HEK293 (cell line): ENCODE results near the gene KIF18B.

Experiments used
- CTCF ChIA-PET: fragments of 350-600 bp; formaldehyde crosslinking; extraction: SDS; loops from one replicate; lab custom pipeline; 2021; ENCODE audit warnings: antibody characterized with exemption; lab: Yijun Ruan, JAX
- POLR2A ChIA-PET: fragments of 300-600 bp; formaldehyde crosslinking; extraction: SDS; loops from one replicate; lab custom pipeline; 2020; ENCODE audit warnings: antibody characterized with exemption, inconsistent platforms; lab: Yijun Ruan, JAX
- H3K27ac ChIP-seq: fragments of 200-500 bp; sonication (Bioruptor generic); 2 replicates; pipeline ENCODE4 v1.5.1; 2014; ENCODE audit warnings: low read depth, low read length, control low read depth, inconsistent platforms; ENCODE audit errors: extremely low read depth
- H3K36me3 ChIP-seq, 2 experiments: fragments of 200-500 bp in 1 of 2; sonication (Bioruptor generic) in 1 of 2; 1 replicate in 1 of 2; 2 replicates in 1 of 2; pipeline ENCODE4 v1.5.1; 2014 to 2017; ENCODE audit warnings: inconsistent platforms in 2 of 2, low read length in 2 of 2; ENCODE audit not compliant: control insufficient read depth in 2 of 2, insufficient read depth in 1 of 2
- H3K4me1 ChIP-seq: fragments of 200-500 bp; sonication (Bioruptor generic); 2 replicates; pipeline ENCODE4 v1.5.1; 2014; ENCODE audit warnings: mild to moderate bottlenecking, low read length, inconsistent platforms; ENCODE audit not compliant: control insufficient read depth, insufficient read depth
- H3K4me3 ChIP-seq: 2 replicates; pipeline ENCODE4 v1.5.1; 2011; ENCODE audit warnings: low read depth, mild to moderate bottlenecking, control low read depth, low read length, moderate library complexity
- H3K9me3 ChIP-seq: fragments of 200-500 bp; sonication (Bioruptor generic); 2 replicates; pipeline ENCODE4 v1.5.1; 2014; ENCODE audit warnings: low read depth, low read length, inconsistent platforms; ENCODE audit not compliant: control insufficient read depth, insufficient read depth
- GFI1B ChIP-seq: fragments of 450-650 bp; formaldehyde crosslinking; IDR thresholded peaks from 2 replicates; pipeline ENCODE4 v1.5.1; 2016; ENCODE audit warnings: missing biosample characterization, missing genetic modification characterization
- INSM2 ChIP-seq: fragments of 450-650 bp; formaldehyde crosslinking; IDR thresholded peaks from 2 replicates; pipeline ENCODE4 v1.5.1; 2016; ENCODE audit warnings: missing biosample characterization, missing genetic modification characterization
- OSR2 ChIP-seq: fragments of 450-650 bp; formaldehyde crosslinking; IDR thresholded peaks from 2 replicates; pipeline ENCODE4 v1.5.1; 2016; ENCODE audit warnings: missing biosample characterization, missing genetic modification characterization
- PRDM1 ChIP-seq: fragments of 450-650 bp; formaldehyde crosslinking; IDR thresholded peaks from 2 replicates; pipeline ENCODE4; 2016; ENCODE audit warnings: missing biosample characterization, missing genetic modification characterization
- PRDM10 ChIP-seq: fragments of 450-650 bp; formaldehyde crosslinking; IDR thresholded peaks from 2 replicates; pipeline ENCODE4 v1.5.1; 2016; ENCODE audit warnings: missing biosample characterization, missing genetic modification characterization
- YY2 ChIP-seq: fragments of 450-650 bp; formaldehyde crosslinking; IDR thresholded peaks from 2 replicates; pipeline ENCODE4 v1.5.1; 2016; ENCODE audit warnings: missing biosample characterization, missing genetic modification characterization
- ZNF248 ChIP-seq: fragments of 450-650 bp; formaldehyde crosslinking; IDR thresholded peaks from 2 replicates; pipeline ENCODE4 v1.5.1; 2017; ENCODE audit warnings: missing biosample characterization, missing genetic modification characterization
- ZNF266 ChIP-seq: fragments of 450-650 bp; formaldehyde crosslinking; IDR thresholded peaks from 2 replicates; pipeline ENCODE4 v1.5.1; 2016; ENCODE audit warnings: missing biosample characterization, missing genetic modification characterization, low read depth
- ZNF394 ChIP-seq: fragments of 450-650 bp; formaldehyde crosslinking; IDR thresholded peaks from 2 replicates; pipeline ENCODE4 v1.5.1; 2016; ENCODE audit warnings: missing biosample characterization, missing genetic modification characterization, mild to moderate bottlenecking, moderate library complexity, borderline replicate concordance
- ZNF433 ChIP-seq: fragments of 450-650 bp; formaldehyde crosslinking; IDR thresholded peaks from 2 replicates; pipeline ENCODE4 v1.5.1; 2016; ENCODE audit warnings: missing biosample characterization, missing genetic modification characterization, low read depth
- ZNF521 ChIP-seq: fragments of 450-650 bp; formaldehyde crosslinking; IDR thresholded peaks from 2 replicates; pipeline ENCODE4 v1.5.1; 2017; ENCODE audit warnings: missing biosample characterization, mild to moderate bottlenecking, missing genetic modification characterization
- ZNF561 ChIP-seq: fragments of 450-650 bp; IDR thresholded peaks from 2 replicates; pipeline ENCODE4 v1.5.1; 2018; ENCODE audit warnings: missing biosample characterization, missing genetic modification characterization, borderline replicate concordance
- ZNF585B ChIP-seq: fragments of 450-650 bp; formaldehyde crosslinking; IDR thresholded peaks from 2 replicates; pipeline ENCODE4 v1.5.1; 2016; ENCODE audit warnings: missing biosample characterization, missing genetic modification characterization
- ZNF701 ChIP-seq: fragments of 450-650 bp; formaldehyde crosslinking; IDR thresholded peaks from 2 replicates; pipeline ENCODE4 v1.5.1; 2016; ENCODE audit warnings: missing biosample characterization, missing genetic modification characterization
- TF ChIP-seq, protein P1 (sequence below): fragments of 450-650 bp; formaldehyde crosslinking; IDR thresholded peaks from 2 replicates; pipeline ENCODE4 v1.5.1; 2016; ENCODE audit warnings: missing biosample characterization, missing genetic modification characterization
- TF ChIP-seq, protein P2 (sequence below): fragments of 450-650 bp; formaldehyde crosslinking; IDR thresholded peaks from 2 replicates; pipeline ENCODE4 v1.5.1; 2017; ENCODE audit warnings: missing biosample characterization, mild to moderate bottlenecking, missing genetic modification characterization, moderate library complexity

Gene KIF18B

DNA sequence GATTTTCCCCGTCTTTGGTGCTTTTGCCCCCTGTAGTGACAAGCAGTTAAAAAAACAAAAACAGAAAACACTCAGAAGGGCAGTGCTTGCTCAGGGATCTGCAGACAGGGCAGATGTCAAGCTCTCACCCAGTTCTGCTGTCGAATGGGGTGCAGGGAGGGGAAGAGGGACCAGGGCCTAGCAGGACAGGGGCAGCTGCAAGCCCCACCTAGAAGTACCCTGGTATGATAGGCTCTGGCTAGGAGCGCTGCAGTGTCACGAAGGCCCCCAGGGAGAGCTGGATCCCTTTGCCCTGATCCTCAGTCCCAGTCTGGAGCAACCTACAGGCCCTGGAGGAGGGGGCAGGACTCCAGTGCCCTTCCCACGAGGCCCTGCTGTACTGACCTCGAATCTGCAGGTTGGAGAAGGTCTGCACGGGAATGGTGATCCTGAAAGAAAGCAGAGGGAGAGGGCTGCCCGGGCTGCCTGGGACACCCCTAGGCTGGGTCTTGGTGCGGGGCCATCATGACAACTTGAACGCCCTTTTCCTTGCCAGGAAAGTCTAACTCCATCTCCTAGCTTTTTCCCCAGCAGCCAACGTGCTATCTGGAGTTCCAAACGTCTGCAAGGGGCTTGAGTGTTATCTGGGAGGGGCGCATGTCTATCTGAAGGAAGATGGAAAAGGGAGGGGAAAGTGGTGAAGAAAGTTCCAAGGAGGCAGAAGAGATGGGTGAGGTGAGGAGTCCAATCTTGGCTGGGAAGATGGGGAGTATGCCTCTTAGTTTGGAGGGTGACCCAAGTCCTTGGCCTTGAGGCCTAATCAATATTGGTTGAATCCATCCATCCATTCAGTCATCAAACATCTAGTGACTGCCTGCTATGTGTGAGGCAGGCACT, 37.1 kb downstream of the KIF18B start:
- Histone ChIP-seq H3K36me3 (no peaks in the 10 kb centered on the region), H3K27ac (no peak overlapping the region), H3K9me3 (no peaks in the 10 kb centered on the region), H3K4me1 (no peaks in the 10 kb centered on the region; the same call in 1 of the 2 replicates), H3K4me3 (no peak overlapping the region)
- CTCF ChIA-PET = interaction anchor here (0.6 to 5.8 kb wide), 15 partner anchors 9 to 297 kb away, joined by 3 to 47 read pairs (median 4); partner anchors contain the start of genes C1QL1 and EFTUD2
- POLR2A ChIA-PET = interaction anchor here (0.6 to 1.5 kb wide), 7 partner anchors 8 to 289 kb away, joined by 3 to 6 read pairs (median 3); no protein-coding TSS in a partner anchor
- no peak for TF ChIP-seq ZNF561 (tag by site-specific recombination)
- no peak for TF ChIP-seq ZNF248 (tag by site-specific recombination)
- no peak for TF ChIP-seq ZNF266 (tag by site-specific recombination)
- no peak for TF ChIP-seq YY2
- TF ChIP-seq ZNF433 = no peak
- no peak for TF ChIP-seq ZNF701 (tag by site-specific recombination)
- no peak for TF ChIP-seq ZNF585B (tag by site-specific recombination)
- peak; percentile 53; the same call in 1 of the 2 replicates for TF ChIP-seq PRDM1 (tag by site-specific recombination)
- TF ChIP-seq PRDM10 = peak; percentile 86
- TF ChIP-seq INSM2 (tag by site-specific recombination) = no peak
- TF ChIP-seq OSR2 (tag by site-specific recombination) = no peak
- no peak for TF ChIP-seq ZNF394 (tag by site-specific recombination)
- TF ChIP-seq, protein P1, sequence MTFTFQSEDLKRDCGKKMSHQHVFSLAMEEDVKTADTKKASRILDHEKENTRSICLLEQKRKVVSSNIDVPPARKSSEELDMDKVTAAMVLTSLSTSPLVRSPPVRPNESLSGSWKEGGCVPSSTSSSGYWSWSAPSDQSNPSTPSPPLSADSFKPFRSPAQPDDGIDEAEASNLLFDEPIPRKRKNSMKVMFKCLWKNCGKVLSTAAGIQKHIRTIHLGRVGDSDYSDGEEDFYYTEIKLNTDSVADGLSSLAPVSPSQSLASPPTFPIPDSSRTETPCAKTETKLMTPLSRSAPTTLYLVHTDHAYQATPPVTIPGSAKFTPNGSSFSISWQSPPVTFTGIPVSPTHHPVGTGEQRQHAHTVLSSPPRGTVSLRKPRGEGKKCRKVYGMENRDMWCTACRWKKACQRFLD = no peak
- no peak for TF ChIP-seq GFI1B (tag by site-specific recombination)
- TF ChIP-seq ZNF521 (tag by site-specific recombination) = no peak
- TF ChIP-seq, protein P2, sequence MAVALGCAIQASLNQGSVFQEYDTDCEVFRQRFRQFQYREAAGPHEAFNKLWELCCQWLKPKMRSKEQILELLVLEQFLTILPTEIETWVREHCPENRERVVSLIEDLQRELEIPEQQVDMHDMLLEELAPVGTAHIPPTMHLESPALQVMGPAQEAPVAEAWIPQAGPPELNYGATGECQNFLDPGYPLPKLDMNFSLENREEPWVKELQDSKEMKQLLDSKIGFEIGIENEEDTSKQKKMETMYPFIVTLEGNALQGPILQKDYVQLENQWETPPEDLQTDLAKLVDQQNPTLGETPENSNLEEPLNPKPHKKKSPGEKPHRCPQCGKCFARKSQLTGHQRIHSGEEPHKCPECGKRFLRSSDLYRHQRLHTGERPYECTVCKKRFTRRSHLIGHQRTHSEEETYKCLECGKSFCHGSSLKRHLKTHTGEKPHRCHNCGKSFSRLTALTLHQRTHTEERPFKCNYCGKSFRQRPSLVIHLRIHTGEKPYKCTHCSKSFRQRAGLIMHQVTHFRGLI = no peak
